SK-N-MC (cell line): ENCODE measurements around the gene PROCR.
"Not testable (repeated sequence)": the region's sequence is repeated elsewhere in the genome, so short reads cannot be mapped to it uniquely, and the experiment has no call there.

Source experiments
- DNase-seq: peaks from one replicate; pipeline ENCODE4 v3.0.0-alpha.2; 2011; ENCODE audit warnings: low read depth, low spot score
- H3K27ac ChIP-seq: fragments of 200-600 bp; sonication (generic); 2 replicates; pipeline ENCODE4 v1.5.1; 2016; ENCODE audit warnings: mixed run types
- H3K36me3 ChIP-seq: fragments of 200-600 bp; sonication (generic); 2 replicates; pipeline ENCODE4 v1.6.1; 2017; ENCODE audit warnings: antibody characterized with exemption, low read length, mixed read lengths; ENCODE audit not compliant: insufficient read depth
- H3K4me3 ChIP-seq: fragments of 200-600 bp; sonication (generic); 2 replicates; pipeline ENCODE4 v1.5.1; 2016
- H3K9ac ChIP-seq: fragments of 200-600 bp; sonication (generic); 2 replicates; pipeline ENCODE4 v1.8.0; 2017; ENCODE audit warnings: mixed run types, mixed read lengths; ENCODE audit not compliant: insufficient read length
- H3K9me3 ChIP-seq: fragments of 200-600 bp; sonication (generic); 2 replicates; pipeline ENCODE4 v1.6.1; 2017; ENCODE audit warnings: low read depth, mild to moderate bottlenecking, antibody characterized with exemption, low read length, moderate library complexity, mixed read lengths
- EZH2 ChIP-seq: fragments of 200-600 bp; sonication (generic); IDR thresholded peaks from one replicate; pipeline ENCODE4 v1.6.1; 2017; ENCODE audit warnings: antibody characterized with exemption
- FOXP2 ChIP-seq: optimal IDR thresholded peaks from 2 replicates; pipeline ENCODE3; 2011; ENCODE audit warnings: mild to moderate bottlenecking, moderate library complexity; ENCODE audit not compliant: insufficient read depth; ENCODE audit errors: extremely low read length, control extremely low read depth
- POLR2AphosphoS5 ChIP-seq: IDR thresholded peaks from 2 replicates; pipeline ENCODE4 v1.6.1; 2012; ENCODE audit warnings: mild to moderate bottlenecking, low read depth, low read length, borderline replicate concordance

Gene PROCR

GRCh38 chr20:35172434-35172806 lies 548 bp downstream of the PROCR start:
- Histone ChIP-seq H3K9ac (no peak overlapping the region), H3K27ac (no peak overlapping the region), H3K4me3 (peak overlapping the region; percentile 69)

GRCh38 chr20:35173576-35174192 lies 1.8 kb downstream of the PROCR start:
- H3K36me3 ChIP-seq = no peaks in the 10 kb centered on the region

More at GRCh38 chr20:35172434-35172806, 548 bp downstream of the PROCR start:
- TF ChIP-seq POLR2AphosphoS5 (no peak), EZH2 (no peak), FOXP2 (no peak)
- Histone ChIP-seq H3K36me3 (no peaks in the 10 kb centered on the region), H3K9me3 (no peaks in the 10 kb centered on the region)
- no peak for DNase-seq

GRCh38 chr20:35174458-35175216 lies 2.8 kb downstream of the PROCR start:
- no peak for TF ChIP-seq EZH2
- no peak for TF ChIP-seq POLR2AphosphoS5
- no peak for TF ChIP-seq FOXP2
- no peak overlapping the region for H3K4me3 ChIP-seq
- no peak for DNase-seq

More at GRCh38 chr20:35173576-35174192, 1.8 kb downstream of the PROCR start:
- no peak for DNase-seq
- H3K9ac ChIP-seq = no peak overlapping the region
- H3K4me3 ChIP-seq = no peak overlapping the region
- TF ChIP-seq FOXP2 (no peak), POLR2AphosphoS5 (no peak), EZH2 (no peak)
- no peak overlapping the region for H3K27ac ChIP-seq
- H3K9me3 ChIP-seq = no peaks in the 10 kb centered on the region

GRCh38 chr20:35176132-35176531 lies 4.3 kb downstream of the PROCR start:
- no peak overlapping the region for H3K4me3 ChIP-seq
- DNase-seq = no peak
- TF ChIP-seq FOXP2 = no peak
- TF ChIP-seq EZH2 = no peak
- TF ChIP-seq POLR2AphosphoS5 = no peak
- H3K9ac ChIP-seq = no peak overlapping the region
- no peaks in the 10 kb centered on the region for H3K9me3 ChIP-seq
- no peaks in the 10 kb centered on the region for H3K36me3 ChIP-seq
- H3K27ac ChIP-seq = no peak overlapping the region

More at GRCh38 chr20:35174458-35175216, 2.8 kb downstream of the PROCR start:
- no peaks in the 10 kb centered on the region for H3K9me3 ChIP-seq
- no peak overlapping the region for H3K9ac ChIP-seq
- no peak overlapping the region for H3K27ac ChIP-seq
- no peaks in the 10 kb centered on the region for H3K36me3 ChIP-seq

GRCh38 chr20:35179292-35180212 lies 7.7 kb downstream of the PROCR start:
- no peak for TF ChIP-seq POLR2AphosphoS5
- H3K27ac ChIP-seq = no peak overlapping the region
- no peaks in the 10 kb centered on the region for H3K36me3 ChIP-seq
- no peak overlapping the region for H3K4me3 ChIP-seq
- no peak for DNase-seq
- H3K9ac ChIP-seq = no peak overlapping the region
- H3K9me3 ChIP-seq = no peaks in the 10 kb centered on the region

- no peaks in the 10 kb centered on the region for H3K36me3 ChIP-seq
- no peaks in the 10 kb centered on the region for H3K9me3 ChIP-seq
- no peak overlapping the region for H3K4me3 ChIP-seq
- no peak overlapping the region for H3K9ac ChIP-seq
- H3K27ac ChIP-seq = no peak overlapping the region
- TF ChIP-seq EZH2 = no peak
- no peak for TF ChIP-seq FOXP2
- TF ChIP-seq POLR2AphosphoS5 = no peak
- DNase-seq = no peak
Observed at GRCh38 chr20:35180266-35180665, 8.4 kb downstream of the PROCR start.

- DNase-seq = no peak
- Histone ChIP-seq H3K9me3 (no peaks in the 10 kb centered on the region), H3K36me3 (no peaks in the 10 kb centered on the region), H3K4me3 (no peak overlapping the region), H3K9ac (no peak overlapping the region), H3K27ac (no peak overlapping the region)
- TF ChIP-seq EZH2 = no peak
Observed at GRCh38 chr20:35181731-35182130, 9.9 kb downstream of the PROCR start.

- H3K27ac ChIP-seq, H3K36me3 ChIP-seq, H3K4me3 ChIP-seq, DNase-seq, H3K9me3 ChIP-seq, H3K9ac ChIP-seq: not testable (repeated sequence)
Observed at GRCh38 chr20:35186691-35187289, 14.9 kb downstream of the PROCR start.
